ENCODE results near the gene TRIM17. TPM values are rescaled to one million over a fixed set of nuclear protein-coding genes. Genes with fewer than 3 reads are reported as not detected.

Gene TRIM17
- 0.26 TPM for polyA plus RNA-seq (2012; ENCODE audit: low read depth, missing spikeins)

- FAIRE-seq (no peak), DNase-seq (ENCODE audit: insufficient read length, low spot score) (peak; percentile 56)
- TF ChIP-seq TAF1 (IDR thresholded peaks at IDR 0.05; ENCODE audit: low read depth, low read length) = no peak
- no peak for TF ChIP-seq POU2F2 (IDR thresholded peaks at IDR 0.05; ENCODE audit: low read depth, low read length)
- no peak for TF ChIP-seq SPI1 (IDR thresholded peaks at IDR 0.05; ENCODE audit: low read depth, low read length)
- TF ChIP-seq PAX5 (IDR thresholded peaks at IDR 0.05; ENCODE audit: insufficient read depth, low read length, severe bottlenecking) = no peak
- no peak for TF ChIP-seq POLR2A (IDR thresholded peaks at IDR 0.05; ENCODE audit: low read depth, low read length)
- TF ChIP-seq POLR2AphosphoS5 (IDR thresholded peaks at IDR 0.05; ENCODE audit: low read depth, low read length) = no peak
These were observed at the start of gene TRIM17 for GRCh38 chr1:228416217-228416933. Gene TRIM17 (minus strand): TSS chr1:228416861. CDS start chr1:228415072, 1,789 bp downstream.

DNA sequence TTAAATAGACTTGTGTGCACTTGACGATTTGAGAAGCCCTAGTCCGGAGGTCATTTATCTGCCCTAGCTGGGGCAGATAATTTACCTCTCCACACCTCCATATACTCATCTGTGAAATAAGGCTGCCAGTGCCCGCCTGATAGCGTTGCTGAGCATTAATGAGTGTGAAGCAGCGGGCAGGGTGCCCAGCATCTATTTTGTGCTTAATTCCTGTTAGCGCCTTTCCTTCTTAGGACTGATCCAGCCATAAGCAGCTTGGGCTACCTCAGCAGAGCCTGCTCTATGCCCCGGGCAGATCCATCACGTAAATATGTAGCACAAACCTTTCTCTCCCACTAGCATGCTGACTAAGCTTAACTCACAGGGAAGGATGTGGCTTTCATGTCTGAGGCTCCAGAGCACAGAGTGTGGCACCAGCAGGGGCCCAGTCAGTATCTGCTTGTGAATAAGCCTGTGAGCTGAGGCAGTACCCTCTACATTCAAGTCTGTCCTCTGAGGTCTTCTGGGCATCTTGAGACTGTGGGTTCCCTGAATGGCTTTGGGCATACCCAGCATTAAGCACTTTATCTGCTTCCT, 49.0 kb upstream of the TRIM17 start:
- FAIRE-seq (no peak), DNase-seq (ENCODE audit: insufficient read length, low spot score) (no peak)
- TF ChIP-seq POLR2A (IDR thresholded peaks at IDR 0.05; ENCODE audit: low read depth, low read length) (no peak), POLR2AphosphoS5 (IDR thresholded peaks at IDR 0.05; ENCODE audit: low read depth, low read length) (no peak), SPI1 (IDR thresholded peaks at IDR 0.05; ENCODE audit: low read depth, low read length) (no peak), TAF1 (IDR thresholded peaks at IDR 0.05; ENCODE audit: low read depth, low read length) (no peak), POU2F2 (IDR thresholded peaks at IDR 0.05; ENCODE audit: low read depth, low read length) (no peak), PAX5 (IDR thresholded peaks at IDR 0.05; ENCODE audit: insufficient read depth, low read length, severe bottlenecking) (no peak)

GRCh38 chr1:228465141-228465540, 48.5 kb upstream of the TRIM17 start:
- no peak for TF ChIP-seq POLR2A (IDR thresholded peaks at IDR 0.05; ENCODE audit: low read depth, low read length)
- TF ChIP-seq TAF1 (IDR thresholded peaks at IDR 0.05; ENCODE audit: low read depth, low read length) = no peak
- no peak for TF ChIP-seq PAX5 (IDR thresholded peaks at IDR 0.05; ENCODE audit: insufficient read depth, low read length, severe bottlenecking)
- TF ChIP-seq POLR2AphosphoS5 (IDR thresholded peaks at IDR 0.05; ENCODE audit: low read depth, low read length) = no peak
- no peak for TF ChIP-seq SPI1 (IDR thresholded peaks at IDR 0.05; ENCODE audit: low read depth, low read length)
- TF ChIP-seq POU2F2 (IDR thresholded peaks at IDR 0.05; ENCODE audit: low read depth, low read length) = no peak
- FAIRE-seq (no peak), DNase-seq (ENCODE audit: insufficient read length, low spot score) (no peak)

GRCh38 chr1:228464487-228464983, 47.9 kb upstream of the TRIM17 start:
- peak; percentile 62 for DNase-seq (ENCODE audit: insufficient read length, low spot score)
- TF ChIP-seq TAF1 (IDR thresholded peaks at IDR 0.05; ENCODE audit: low read depth, low read length) (no peak; the same call in 1 of the 2 replicates), POLR2AphosphoS5 (IDR thresholded peaks at IDR 0.05; ENCODE audit: low read depth, low read length) (no peak), SPI1 (IDR thresholded peaks at IDR 0.05; ENCODE audit: low read depth, low read length) (no peak), POU2F2 (IDR thresholded peaks at IDR 0.05; ENCODE audit: low read depth, low read length) (no peak), POLR2A (IDR thresholded peaks at IDR 0.05; ENCODE audit: low read depth, low read length) (no peak), PAX5 (IDR thresholded peaks at IDR 0.05; ENCODE audit: insufficient read depth, low read length, severe bottlenecking) (no peak)
- peak; percentile 47 for FAIRE-seq

GRCh38 chr1:228463559-228464455, 47.1 kb upstream of the TRIM17 start:
- FAIRE-seq (peak; percentile 93), DNase-seq (ENCODE audit: insufficient read length, low spot score) (peak; percentile 57)
- TF ChIP-seq POU2F2 (IDR thresholded peaks at IDR 0.05; ENCODE audit: low read depth, low read length) (no peak), POLR2A (IDR thresholded peaks at IDR 0.05; ENCODE audit: low read depth, low read length) (no peak), PAX5 (IDR thresholded peaks at IDR 0.05; ENCODE audit: insufficient read depth, low read length, severe bottlenecking) (no peak), TAF1 (IDR thresholded peaks at IDR 0.05; ENCODE audit: low read depth, low read length) (no peak), SPI1 (IDR thresholded peaks at IDR 0.05; ENCODE audit: low read depth, low read length) (no peak), POLR2AphosphoS5 (IDR thresholded peaks at IDR 0.05; ENCODE audit: low read depth, low read length) (no peak)

GRCh38 chr1:228463009-228463558, 46.4 kb upstream of the TRIM17 start:
- DNase-seq (ENCODE audit: insufficient read length, low spot score) (no peak), FAIRE-seq (no peak)
- TF ChIP-seq POU2F2 (IDR thresholded peaks at IDR 0.05; ENCODE audit: low read depth, low read length) (no peak), POLR2AphosphoS5 (IDR thresholded peaks at IDR 0.05; ENCODE audit: low read depth, low read length) (no peak), SPI1 (IDR thresholded peaks at IDR 0.05; ENCODE audit: low read depth, low read length) (no peak), TAF1 (IDR thresholded peaks at IDR 0.05; ENCODE audit: low read depth, low read length) (no peak), POLR2A (IDR thresholded peaks at IDR 0.05; ENCODE audit: low read depth, low read length) (no peak), PAX5 (IDR thresholded peaks at IDR 0.05; ENCODE audit: insufficient read depth, low read length, severe bottlenecking) (no peak)

GRCh38 chr1:228462560-228462959, 45.9 kb upstream of the TRIM17 start:
- FAIRE-seq (no peak), DNase-seq (ENCODE audit: insufficient read length, low spot score) (no peak)
- no peak for TF ChIP-seq SPI1 (IDR thresholded peaks at IDR 0.05; ENCODE audit: low read depth, low read length)
- no peak for TF ChIP-seq POLR2AphosphoS5 (IDR thresholded peaks at IDR 0.05; ENCODE audit: low read depth, low read length)
- TF ChIP-seq POLR2A (IDR thresholded peaks at IDR 0.05; ENCODE audit: low read depth, low read length) = no peak
- TF ChIP-seq TAF1 (IDR thresholded peaks at IDR 0.05; ENCODE audit: low read depth, low read length) = no peak

GRCh38 chr1:228460821-228461220, 44.2 kb upstream of the TRIM17 start:
- TF ChIP-seq PAX5 (IDR thresholded peaks at IDR 0.05; ENCODE audit: insufficient read depth, low read length, severe bottlenecking) (no peak), POLR2AphosphoS5 (IDR thresholded peaks at IDR 0.05; ENCODE audit: low read depth, low read length) (no peak), POU2F2 (IDR thresholded peaks at IDR 0.05; ENCODE audit: low read depth, low read length) (no peak)
- FAIRE-seq = no peak

More at GRCh38 chr1:228460821-228461220, 44.2 kb upstream of the TRIM17 start:
- DNase-seq (ENCODE audit: insufficient read length, low spot score) = no peak

All from GM12891 (cell line).